GM10266 (cell line): ENCODE data around the gene KIF7.

Experiments
- DNase-seq: peaks from one replicate; pipeline ENCODE4 v3.0.0; 2012; ENCODE audit errors: extremely low spot score
- TF ChIP-seq, protein P1 (sequence below): IDR thresholded peaks from 2 replicates; pipeline ENCODE4 v1.5.1; 2012; ENCODE audit warnings: mild to moderate bottlenecking, low read depth; ENCODE audit not compliant: control insufficient read depth, insufficient read depth; ENCODE audit errors: missing control alignments

Gene KIF7

DNA sequence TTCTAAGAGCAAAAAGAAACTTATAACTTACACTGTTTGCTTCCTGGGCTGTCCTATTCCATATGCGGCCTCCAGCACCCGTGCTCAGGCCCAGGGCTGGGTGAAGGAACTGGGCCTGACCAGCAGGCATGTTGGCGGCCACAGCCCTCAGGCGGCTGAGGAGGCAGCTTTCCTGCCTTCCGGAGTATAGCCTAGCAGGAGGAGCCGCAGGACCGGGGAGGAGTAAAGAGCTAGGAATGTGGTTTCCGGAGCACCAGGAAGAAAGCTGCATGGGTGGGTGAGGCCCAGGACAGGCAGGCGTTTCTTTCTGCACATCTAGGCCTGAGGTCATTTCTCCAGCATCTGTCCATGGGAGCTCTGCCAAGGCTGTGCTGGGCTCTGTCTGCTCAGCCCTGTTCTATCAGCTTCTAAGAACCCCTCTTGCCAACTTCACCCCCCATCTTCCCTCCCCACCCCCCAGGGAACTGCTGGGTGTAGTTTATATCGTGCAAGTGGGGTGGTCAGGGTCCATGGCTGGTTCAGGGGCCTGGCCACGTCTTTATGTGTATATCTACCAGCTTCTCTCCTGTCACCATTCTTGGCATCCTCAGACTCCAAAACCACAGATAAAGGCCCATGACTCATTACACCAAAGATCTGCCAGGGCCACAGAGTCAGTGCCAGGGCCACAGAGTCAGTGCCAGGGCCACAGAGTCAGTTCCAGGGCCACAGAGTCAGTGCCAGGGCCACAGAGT lies 7.8 kb upstream of the KIF7 start:
- DNase-seq = no peak
- TF ChIP-seq, protein P1, sequence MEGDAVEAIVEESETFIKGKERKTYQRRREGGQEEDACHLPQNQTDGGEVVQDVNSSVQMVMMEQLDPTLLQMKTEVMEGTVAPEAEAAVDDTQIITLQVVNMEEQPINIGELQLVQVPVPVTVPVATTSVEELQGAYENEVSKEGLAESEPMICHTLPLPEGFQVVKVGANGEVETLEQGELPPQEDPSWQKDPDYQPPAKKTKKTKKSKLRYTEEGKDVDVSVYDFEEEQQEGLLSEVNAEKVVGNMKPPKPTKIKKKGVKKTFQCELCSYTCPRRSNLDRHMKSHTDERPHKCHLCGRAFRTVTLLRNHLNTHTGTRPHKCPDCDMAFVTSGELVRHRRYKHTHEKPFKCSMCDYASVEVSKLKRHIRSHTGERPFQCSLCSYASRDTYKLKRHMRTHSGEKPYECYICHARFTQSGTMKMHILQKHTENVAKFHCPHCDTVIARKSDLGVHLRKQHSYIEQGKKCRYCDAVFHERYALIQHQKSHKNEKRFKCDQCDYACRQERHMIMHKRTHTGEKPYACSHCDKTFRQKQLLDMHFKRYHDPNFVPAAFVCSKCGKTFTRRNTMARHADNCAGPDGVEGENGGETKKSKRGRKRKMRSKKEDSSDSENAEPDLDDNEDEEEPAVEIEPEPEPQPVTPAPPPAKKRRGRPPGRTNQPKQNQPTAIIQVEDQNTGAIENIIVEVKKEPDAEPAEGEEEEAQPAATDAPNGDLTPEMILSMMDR = no peak

DNA sequence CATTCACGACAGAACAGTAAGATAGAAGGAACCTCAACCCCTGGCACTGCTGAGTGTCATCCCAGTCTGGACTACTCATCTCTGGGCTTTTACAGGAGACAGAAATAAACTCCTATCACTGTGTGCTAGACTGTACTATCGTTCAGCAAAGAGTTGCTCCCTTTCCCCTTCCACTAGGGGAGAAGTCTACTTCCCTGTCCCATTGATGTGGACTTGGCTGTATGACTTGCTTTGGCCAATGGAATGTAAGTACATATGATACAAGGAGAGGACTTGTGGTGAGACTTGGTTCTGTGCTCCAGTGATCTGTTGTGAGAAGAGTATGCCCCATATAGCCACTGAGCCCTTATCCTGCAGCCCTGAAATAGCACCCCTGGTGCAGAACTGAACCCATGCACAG lies 5.3 kb upstream of the KIF7 start:
- TF ChIP-seq, protein P1 = no peak
- DNase-seq = peak; percentile 5

DNA sequence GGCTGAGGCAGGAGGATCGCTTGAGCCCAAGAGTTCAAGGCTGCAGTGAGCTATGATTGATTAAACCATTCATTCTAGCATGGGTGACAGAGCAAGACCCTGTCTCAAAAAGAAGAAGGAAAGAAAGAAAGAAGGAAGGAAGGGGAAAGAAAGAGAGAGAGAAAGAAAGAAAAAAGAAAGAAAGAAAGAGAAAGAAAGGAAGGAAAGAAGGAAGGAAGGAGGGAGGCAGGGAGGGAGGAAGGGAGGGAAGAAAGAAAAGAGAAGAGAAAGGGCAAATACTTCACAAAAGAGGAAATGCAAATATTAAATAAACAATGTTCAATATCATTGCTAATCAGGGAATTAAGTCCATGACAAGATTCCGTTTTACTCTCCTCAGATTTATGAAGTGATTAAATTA lies 4.0 kb upstream of the KIF7 start:
- DNase-seq = no peak
- TF ChIP-seq, protein P1 = no peak

DNA sequence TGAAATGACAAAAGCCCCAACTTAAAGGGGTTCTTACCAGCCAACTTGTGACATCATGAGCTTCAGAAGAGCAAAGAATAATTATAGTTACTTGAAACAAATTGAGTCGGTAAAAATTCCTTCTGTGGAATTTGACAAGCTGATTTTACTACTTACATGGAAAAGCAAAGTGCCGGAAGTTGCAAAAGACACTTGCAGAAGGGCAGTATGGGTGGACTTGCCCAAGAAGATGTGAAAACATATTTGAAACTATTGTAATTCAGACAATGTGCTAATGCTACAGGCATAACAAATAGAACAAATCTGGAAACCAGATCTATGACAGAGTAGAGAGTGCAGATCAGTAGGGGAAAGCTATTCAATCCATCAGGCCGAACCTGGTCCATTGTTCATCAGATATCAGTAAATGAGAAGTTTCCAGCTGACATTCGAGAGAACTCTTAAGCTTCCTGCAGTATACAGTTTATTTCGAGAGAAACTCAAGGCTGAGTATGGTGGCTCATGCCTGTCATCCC lies 2.5 kb upstream of the KIF7 start:
- TF ChIP-seq, protein P1 = no peak
- no peak for DNase-seq

DNA sequence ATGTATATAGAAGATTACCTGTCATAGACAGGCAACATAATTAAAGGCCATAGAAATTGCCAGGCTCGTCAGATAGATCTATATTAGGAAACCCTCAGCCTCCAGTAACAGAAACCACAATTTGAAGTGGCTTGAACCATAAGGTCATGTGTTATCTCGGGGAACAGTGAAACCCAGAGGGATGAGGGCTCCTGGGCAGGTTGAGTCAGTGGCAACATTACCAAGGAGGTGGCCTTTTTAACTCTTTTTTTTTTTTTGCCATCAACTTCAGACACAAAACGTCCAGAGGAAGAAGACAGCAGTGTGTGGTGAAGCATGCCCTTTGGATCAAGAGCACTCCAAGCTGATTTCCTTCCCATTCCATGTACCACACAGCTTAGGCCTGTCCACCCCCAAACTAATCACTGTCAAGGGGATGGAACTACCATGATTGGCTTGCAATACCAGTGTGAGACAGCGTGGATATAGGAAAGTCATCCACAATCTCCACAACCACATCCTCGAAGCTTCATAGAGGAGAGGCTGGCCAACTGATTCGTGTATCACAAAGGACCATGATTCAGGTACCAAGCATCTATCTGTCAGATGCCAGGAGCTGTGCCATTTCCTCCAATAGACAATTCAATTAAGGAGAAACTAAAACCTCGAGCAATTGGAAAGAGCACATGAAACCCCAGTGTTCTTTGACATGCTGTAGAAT lies 999 bp upstream of the KIF7 start:
- TF ChIP-seq, protein P1 = no peak
- DNase-seq = no peak

DNA sequence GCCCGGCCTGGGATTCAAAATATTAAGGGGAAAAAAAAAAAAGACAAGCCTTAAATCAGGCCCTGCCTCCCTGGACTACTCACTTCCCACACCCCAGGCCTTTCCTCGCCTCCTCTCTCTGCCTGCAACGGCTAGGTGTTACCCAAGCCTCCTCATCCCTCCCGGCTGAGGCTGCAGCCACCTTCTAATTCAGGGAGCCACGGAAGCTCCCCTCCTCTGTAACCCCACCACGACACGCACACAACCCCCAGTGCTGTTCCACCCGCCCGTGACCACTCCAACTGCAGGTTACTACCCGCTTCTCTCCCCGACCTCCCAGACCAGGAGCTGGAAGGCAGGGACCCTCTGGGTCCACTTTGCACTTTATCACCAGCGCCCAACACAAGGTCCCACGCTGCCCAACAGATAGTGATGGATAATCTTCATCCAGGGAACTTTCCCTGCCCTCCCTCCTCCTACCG lies 936 bp downstream of the KIF7 start:
- no peak for DNase-seq
- TF ChIP-seq, protein P1 = no peak

DNA sequence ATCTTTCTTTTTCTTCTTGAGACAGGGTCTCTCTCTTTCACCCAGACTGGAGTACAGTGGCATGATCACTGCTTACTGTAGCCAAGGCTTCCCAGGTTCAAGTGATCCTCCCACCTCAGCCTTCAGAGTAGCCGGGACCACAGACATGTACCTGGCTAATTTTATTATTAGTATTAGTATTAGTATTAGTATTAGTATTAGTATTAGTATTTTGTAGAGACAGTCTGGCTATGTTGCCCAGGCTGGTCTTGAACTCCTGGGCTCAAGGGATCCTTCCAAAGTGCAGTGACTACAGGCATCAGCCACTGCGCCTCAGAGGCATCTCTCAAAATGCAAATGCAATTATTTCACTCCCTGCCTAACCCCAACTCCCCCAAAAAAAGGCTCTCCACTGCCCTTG lies 1.7 kb downstream of the KIF7 start:
- DNase-seq = no peak
- TF ChIP-seq, protein P1 = no peak
